Measurements from ENCODE around the gene NENF.

- TF ChIP-seq CTCF (IDR thresholded peaks at IDR 0.05) (no peak), POLR2A (IDR thresholded peaks at IDR 0.05) (no peak)
These were observed 9.7 kb downstream of the NENF start for GRCh38 chr1:212442408-212442807.
